ENCODE measurements around the gene HOXA5. TPM values are rescaled to one million over a fixed set of nuclear protein-coding genes. Genes with fewer than 3 reads are reported as not detected.

Gene HOXA5
- total RNA-seq, 1 experiment from 2014 or later, result 6.7 TPM

DNA sequence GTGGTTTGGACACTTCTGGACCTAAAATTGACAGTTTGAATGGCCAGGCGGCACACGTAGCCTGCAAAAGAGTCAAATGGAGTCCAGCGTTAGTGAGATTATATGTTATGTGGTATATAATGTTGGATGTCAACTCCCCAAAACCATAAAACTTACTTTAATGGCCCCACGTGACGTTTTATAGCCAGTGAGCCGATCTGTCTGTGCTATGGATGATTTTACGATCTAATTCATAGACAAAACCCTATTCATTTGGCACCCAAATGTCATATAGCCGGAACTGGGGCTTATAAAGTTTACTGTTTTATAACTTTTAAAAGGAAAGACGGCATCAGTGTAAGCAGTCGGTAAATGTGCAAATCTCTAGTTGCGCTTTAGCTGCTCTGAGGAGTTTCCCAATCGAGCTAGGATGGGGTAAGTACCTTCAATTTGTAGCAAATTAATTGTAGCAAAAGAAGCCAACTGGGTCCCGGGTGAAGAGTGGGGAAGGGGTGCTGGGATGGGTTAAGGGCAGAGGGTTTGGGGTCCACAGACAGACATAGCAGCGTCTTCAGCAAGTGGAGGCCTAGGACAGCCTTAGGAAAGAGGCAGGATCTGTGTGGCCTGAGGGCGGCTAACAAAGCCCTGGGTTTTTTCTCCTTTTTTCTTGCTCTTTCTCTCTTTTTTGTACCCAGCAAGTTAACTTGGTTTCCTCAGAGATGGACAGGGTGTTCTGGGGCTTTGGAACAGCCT, 3.2 kb downstream of the HOXA5 start:
- DNase-seq (ENCODE audit: low read depth, low spot score), result no peak
- Histone ChIP-seq H3K27ac (ENCODE audit: low read depth, low read length) (no peak overlapping the region), H3K27me3 (ENCODE audit: insufficient read depth, low read length) (no peaks in the 10 kb centered on the region), H3K9me2 (ENCODE audit: insufficient read depth) (no peaks in the 10 kb centered on the region), H3K4me2 (ENCODE audit: low read length) (no peak overlapping the region), H4K20me1 (ENCODE audit: insufficient read depth) (no peaks in the 10 kb centered on the region), H3K36me3 (ENCODE audit: control insufficient read depth in 1 of 2, insufficient read depth in 2 of 2, low read length in 2 of 2) (peaks cover 5 to 12% of the 10 kb centered on the region in 2 experiments; a peak in 3 of 4 replicates), H2AFZ (ENCODE audit: low read depth, low read length, poor library complexity, severe bottlenecking) (no peak overlapping the region), H3K4me3 (replicated peaks in 1 of 2; ENCODE audit: low read depth in 1 of 2, low read length in 2 of 2) (no peak overlapping the region), H3K79me2 (ENCODE audit: insufficient read depth, low read length) (no peaks in the 10 kb centered on the region), H3K9me3 (ENCODE audit: control insufficient read depth in 1 of 2, insufficient read depth in 1 of 2, low read depth in 1 of 2, low read length in 2 of 2) (no peaks in the 10 kb centered on the region), H3K9ac (ENCODE audit: low read length) (no peak overlapping the region), H3K4me1 (ENCODE audit: control insufficient read depth in 1 of 2, insufficient read depth in 2 of 2, low read length in 2 of 2) (peaks cover 15 to 32% of the 10 kb centered on the region in 2 experiments)
- no peak for ATAC-seq
- POLR2A ChIA-PET, result no interaction called here
- BruUV-seq (replicated peaks), result no TSS peak
- intact Hi-C loops (cut with micrococcal nuclease), result no loop called here
- TF ChIP-seq, protein P1, sequence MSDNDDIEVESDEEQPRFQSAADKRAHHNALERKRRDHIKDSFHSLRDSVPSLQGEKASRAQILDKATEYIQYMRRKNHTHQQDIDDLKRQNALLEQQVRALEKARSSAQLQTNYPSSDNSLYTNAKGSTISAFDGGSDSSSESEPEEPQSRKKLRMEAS (IDR thresholded peaks at IDR 0.05), result no peak
- TF ChIP-seq JUND (IDR thresholded peaks at IDR 0.05), result no peak
- TF ChIP-seq, protein P2, sequence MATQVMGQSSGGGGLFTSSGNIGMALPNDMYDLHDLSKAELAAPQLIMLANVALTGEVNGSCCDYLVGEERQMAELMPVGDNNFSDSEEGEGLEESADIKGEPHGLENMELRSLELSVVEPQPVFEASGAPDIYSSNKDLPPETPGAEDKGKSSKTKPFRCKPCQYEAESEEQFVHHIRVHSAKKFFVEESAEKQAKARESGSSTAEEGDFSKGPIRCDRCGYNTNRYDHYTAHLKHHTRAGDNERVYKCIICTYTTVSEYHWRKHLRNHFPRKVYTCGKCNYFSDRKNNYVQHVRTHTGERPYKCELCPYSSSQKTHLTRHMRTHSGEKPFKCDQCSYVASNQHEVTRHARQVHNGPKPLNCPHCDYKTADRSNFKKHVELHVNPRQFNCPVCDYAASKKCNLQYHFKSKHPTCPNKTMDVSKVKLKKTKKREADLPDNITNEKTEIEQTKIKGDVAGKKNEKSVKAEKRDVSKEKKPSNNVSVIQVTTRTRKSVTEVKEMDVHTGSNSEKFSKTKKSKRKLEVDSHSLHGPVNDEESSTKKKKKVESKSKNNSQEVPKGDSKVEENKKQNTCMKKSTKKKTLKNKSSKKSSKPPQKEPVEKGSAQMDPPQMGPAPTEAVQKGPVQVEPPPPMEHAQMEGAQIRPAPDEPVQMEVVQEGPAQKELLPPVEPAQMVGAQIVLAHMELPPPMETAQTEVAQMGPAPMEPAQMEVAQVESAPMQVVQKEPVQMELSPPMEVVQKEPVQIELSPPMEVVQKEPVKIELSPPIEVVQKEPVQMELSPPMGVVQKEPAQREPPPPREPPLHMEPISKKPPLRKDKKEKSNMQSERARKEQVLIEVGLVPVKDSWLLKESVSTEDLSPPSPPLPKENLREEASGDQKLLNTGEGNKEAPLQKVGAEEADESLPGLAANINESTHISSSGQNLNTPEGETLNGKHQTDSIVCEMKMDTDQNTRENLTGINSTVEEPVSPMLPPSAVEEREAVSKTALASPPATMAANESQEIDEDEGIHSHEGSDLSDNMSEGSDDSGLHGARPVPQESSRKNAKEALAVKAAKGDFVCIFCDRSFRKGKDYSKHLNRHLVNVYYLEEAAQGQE (IDR thresholded peaks at IDR 0.05; ENCODE audit: low read depth), result no peak
- TF ChIP-seq ZFX (IDR thresholded peaks at IDR 0.05), result no peak
- TF ChIP-seq SIN3A (IDR thresholded peaks at IDR 0.05; ENCODE audit: low read depth), result no peak
- no peak for TF ChIP-seq EZH2 (IDR thresholded peaks at IDR 0.05)
- no peak for TF ChIP-seq EGR1 (IDR thresholded peaks at IDR 0.05; ENCODE audit: low read depth)
- TF ChIP-seq POLR2A (IDR thresholded peaks at IDR 0.05; ENCODE audit: borderline replicate concordance, extremely low read depth, insufficient read depth, insufficient read length), result no peak
- TF ChIP-seq TCF7L2 (IDR thresholded peaks at IDR 0.05; ENCODE audit: borderline replicate concordance, extremely low read depth, insufficient read depth, insufficient read length), result no peak
- no peak for TF ChIP-seq ZNF274 (IDR thresholded peaks at IDR 0.05; ENCODE audit: low read depth, low read length)
- TF ChIP-seq CBX3 (IDR thresholded peaks at IDR 0.05; ENCODE audit: low read depth), result no peak
- no peak for TF ChIP-seq RAD21 (IDR thresholded peaks at IDR 0.05; ENCODE audit: low read depth)
- TF ChIP-seq EZH2phosphoT487 (IDR thresholded peaks at IDR 0.05; ENCODE audit: borderline replicate concordance), result no peak
- RAD21 ChIA-PET (ENCODE audit: low non-redundant PET in 1 of 2, low total read pairs in 2 of 2, uncharacterized antibody in 2 of 2, unreplicated experiment in 2 of 2), result no interaction called here
- CTCF ChIA-PET, result interaction anchor here (0.7 kb wide), 1 partner anchor 47 kb away, joined by 3 read pairs; no protein-coding TSS in a partner anchor
